ENCODE data around the gene ZNF483.
A peak's percentile ranks its signal among the peaks of the same experiment; 100 is the strongest.
"Not testable (repeated sequence)": the region's sequence is repeated elsewhere in the genome, so short reads cannot be mapped to it uniquely, and the experiment has no call there.

The ZNF483 gene

GRCh38 chr9:111483439-111483857, 41.5 kb upstream of the ZNF483 start:
- Histone ChIP-seq H3K27me3 (replicated peaks) (no peaks in the 10 kb centered on the region), H3K36me3 (replicated peaks) (no peaks in the 10 kb centered on the region), H3K27ac (peak overlapping the region; percentile 84), H3K4me3 (ENCODE audit: low read depth, low read length) (peak overlapping the region; percentile 94)
- DNase-seq: no peak
- in situ Hi-C loops (cut with HindIII; ENCODE audit: low pct_ligation_motif_present, low sequenced_read_pairs): no loop called here
- TF ChIP-seq CTCF (IDR thresholded peaks at IDR 0.05; ENCODE audit: low read depth, low read length, missing control alignments): no peak

- H3K27me3 ChIP-seq (replicated peaks): no peaks in the 10 kb centered on the region
- H3K27ac ChIP-seq: peak within 1 kb of the TSS; percentile 84
- H3K4me3 ChIP-seq (ENCODE audit: low read depth, low read length): peak within 1 kb of the TSS; percentile 94
- no peaks in the 10 kb centered on the region for H3K36me3 ChIP-seq (replicated peaks)
- TF ChIP-seq CTCF (IDR thresholded peaks at IDR 0.05; ENCODE audit: low read depth, low read length, missing control alignments): no peak
- peak; percentile 66 for DNase-seq
- in situ Hi-C loops (cut with HindIII; ENCODE audit: low pct_ligation_motif_present, low sequenced_read_pairs): no loop called here
Observed at GRCh38 chr9:111483858-111484571, 41.0 kb upstream of the ZNF483 start, which contains the start of gene ECPAS. ECPAS (minus strand) TSS chr9:111484383; CDS start chr9:111472918, 11,465 bp downstream.

GRCh38 chr9:111484572-111484894, 40.4 kb upstream of the ZNF483 start:
- no peak for TF ChIP-seq CTCF (IDR thresholded peaks at IDR 0.05; ENCODE audit: low read depth, low read length, missing control alignments)
- no peak for DNase-seq
- peak overlapping the region; percentile 84 for H3K27ac ChIP-seq
- H3K4me3 ChIP-seq (ENCODE audit: low read depth, low read length): peak overlapping the region; percentile 94
- no peaks in the 10 kb centered on the region for H3K36me3 ChIP-seq (replicated peaks)
- in situ Hi-C loops (cut with HindIII; ENCODE audit: low pct_ligation_motif_present, low sequenced_read_pairs): no loop called here
- H3K27me3 ChIP-seq (replicated peaks): no peaks in the 10 kb centered on the region

- DNase-seq; H3K4me3 ChIP-seq (ENCODE audit: low read depth, low read length); H3K36me3 ChIP-seq (replicated peaks); H3K27ac ChIP-seq; H3K27me3 ChIP-seq (replicated peaks); in situ Hi-C loops (cut with HindIII; ENCODE audit: low pct_ligation_motif_present, low sequenced_read_pairs): not testable (repeated sequence)
Observed at GRCh38 chr9:111497196-111497595, 27.8 kb upstream of the ZNF483 start.

DNA sequence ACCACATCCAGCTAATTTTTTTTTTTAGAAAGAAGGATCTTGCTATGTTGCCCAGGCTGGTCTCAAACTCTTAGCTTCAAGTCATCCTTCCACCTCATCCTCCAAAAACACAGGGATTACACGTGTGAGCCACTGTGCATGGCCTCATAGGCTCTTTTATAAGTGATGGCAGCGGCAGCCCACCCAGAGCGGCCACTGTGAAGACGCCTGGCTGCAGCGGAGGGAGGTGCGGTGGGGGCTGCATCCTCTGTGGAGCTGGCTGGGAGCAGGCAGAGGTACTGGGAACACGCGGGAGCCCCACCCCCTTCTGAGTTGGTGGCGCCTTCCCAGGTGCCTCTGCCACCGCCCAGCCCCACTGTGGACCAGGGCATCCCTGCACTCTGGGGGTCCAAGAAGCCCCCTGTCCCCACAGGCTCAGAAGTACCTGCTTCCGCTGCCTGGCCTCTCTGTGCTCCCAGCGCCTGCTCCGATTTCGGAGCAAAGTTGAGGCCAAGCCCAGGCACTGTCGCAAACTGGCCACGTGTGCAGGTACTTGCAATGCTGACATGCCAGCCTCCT, 23.9 kb upstream of the ZNF483 start:
- in situ Hi-C loops (cut with HindIII; ENCODE audit: low pct_ligation_motif_present, low sequenced_read_pairs): no loop called here
- no peak for DNase-seq
- no peak overlapping the region for H3K4me3 ChIP-seq (ENCODE audit: low read depth, low read length)
- no peaks in the 10 kb centered on the region for H3K36me3 ChIP-seq (replicated peaks)
- H3K27me3 ChIP-seq (replicated peaks): no peaks in the 10 kb centered on the region
- no peak for TF ChIP-seq CTCF (IDR thresholded peaks at IDR 0.05; ENCODE audit: low read depth, low read length, missing control alignments)
- no peak overlapping the region for H3K27ac ChIP-seq

GRCh38 chr9:111501648-111502047, 23.3 kb upstream of the ZNF483 start:
- no peak for DNase-seq
- in situ Hi-C loops (cut with HindIII; ENCODE audit: low pct_ligation_motif_present, low sequenced_read_pairs): no loop called here
- no peaks in the 10 kb centered on the region for H3K27me3 ChIP-seq (replicated peaks)
- no peaks in the 10 kb centered on the region for H3K36me3 ChIP-seq (replicated peaks)
- H3K27ac ChIP-seq: no peak overlapping the region
- no peak for TF ChIP-seq CTCF (IDR thresholded peaks at IDR 0.05; ENCODE audit: low read depth, low read length, missing control alignments)
- H3K4me3 ChIP-seq (ENCODE audit: low read depth, low read length): no peak overlapping the region
